ENCODE data around the gene CKMT1A. TPM values are rescaled to one million over a fixed set of nuclear protein-coding genes. Genes with fewer than 3 reads are reported as not detected.
"Not testable (repeated sequence)": the region's sequence is repeated elsewhere in the genome, so short reads cannot be mapped to it uniquely, and the experiment has no call there.

Gene CKMT1A
- polyA plus RNA-seq, 12 donors = 0.18 to 5.3 (median 0.66) TPM; not detected in 8

DNA sequence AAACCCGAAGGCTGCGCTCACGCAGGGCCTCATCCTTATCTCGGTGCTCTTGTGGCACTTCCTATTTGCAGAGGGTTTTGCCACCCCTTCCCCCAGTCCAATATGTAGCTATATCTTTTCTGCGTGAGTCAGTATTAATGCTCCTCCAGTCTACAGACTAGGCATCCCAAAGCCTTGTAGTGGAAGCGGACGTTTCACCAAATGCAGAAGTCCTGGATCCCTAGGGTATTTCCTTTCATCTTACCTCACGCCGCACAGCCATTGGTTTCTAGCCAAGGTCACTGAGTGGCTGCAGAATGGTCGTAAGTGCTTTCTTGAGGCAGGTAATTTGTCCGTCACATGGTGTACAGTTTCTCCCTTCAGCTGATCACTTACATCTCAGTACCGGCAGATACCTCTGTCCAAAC is 53.2 kb downstream of the CKMT1A start:
- not testable (repeated sequence) for DNase-seq

GRCh38 chr15:43748376-43748775 is 54.7 kb downstream of the CKMT1A start:
- no peak for DNase-seq

Other genes with a start within 250 kb of the CKMT1A start
- gene TP53BP1, start 200.7 kb upstream of the CKMT1A start, polyA plus RNA-seq (ENCODE audit: insufficient read length in 12 of 12) = 100 to 1,000 TPM in 1 of 12 donors, 10 to 100 TPM in 11; 35.8 to 105 (median 51.4) TPM
- 10 to 100 TPM in 11 of 12 donors, not detected in 1; 27.5 to 44.8 (median 38.0) TPM for gene MAP1A, start 176.3 kb upstream of the CKMT1A start, polyA plus RNA-seq (ENCODE audit: insufficient read length in 12 of 12)
- 10 to 100 TPM in 3 of 12 donors, 1 to 10 TPM in 8, not detected in 1; 4.9 to 22.9 (median 6.5) TPM for gene PPIP5K1, start 103.7 kb upstream of the CKMT1A start, polyA plus RNA-seq (ENCODE audit: insufficient read length in 12 of 12)
- 1 to 10 TPM in 1 of 12 donors, under 1 TPM in 6, not detected in 5; 0.11 to 5.5 (median 0.21) TPM for gene CKMT1B, start 99.8 kb upstream of the CKMT1A start, polyA plus RNA-seq (ENCODE audit: insufficient read length in 12 of 12)
- 1 to 10 TPM in 1 of 12 donors, under 1 TPM in 9, not detected in 2; 0.12 to 1.1 (median 0.48) TPM for gene STRC, start 75.1 kb upstream of the CKMT1A start, polyA plus RNA-seq (ENCODE audit: insufficient read length in 12 of 12)
- gene CATSPER2, start 45.0 kb upstream of the CKMT1A start, polyA plus RNA-seq (ENCODE audit: insufficient read length in 12 of 12) = 1 to 10 TPM in 9 of 12 donors, under 1 TPM in 1, not detected in 2; 0.31 to 5.9 (median 1.3) TPM
- gene PDIA3, start 52.6 kb downstream of the CKMT1A start, polyA plus RNA-seq (ENCODE audit: insufficient read length in 12 of 12) = 100 to 1,000 TPM in 11 of 12 donors, not detected in 1; 176 to 379 (median 252) TPM
- gene ELL3, start 83.1 kb downstream of the CKMT1A start, polyA plus RNA-seq (ENCODE audit: insufficient read length in 12 of 12) = 1 to 10 TPM in 10 of 12 donors, not detected in 2; 1.7 to 6.3 (median 3.4) TPM
- gene SERF2, start 98.5 kb downstream of the CKMT1A start, polyA plus RNA-seq (ENCODE audit: insufficient read length in 12 of 12) = 100 to 1,000 TPM in 11 of 12 donors, not detected in 1; 436 to 967 (median 514) TPM
- 1 to 10 TPM in 2 of 12 donors, under 1 TPM in 5, not detected in 5; 0.46 to 1.3 (median 0.89) TPM for gene SERINC4, start 106.4 kb downstream of the CKMT1A start, polyA plus RNA-seq (ENCODE audit: insufficient read length in 12 of 12)
- 10 to 100 TPM in 4 of 12 donors, 1 to 10 TPM in 7, not detected in 1; 6.2 to 27.4 (median 8.1) TPM for gene HYPK, start 106.7 kb downstream of the CKMT1A start, polyA plus RNA-seq (ENCODE audit: insufficient read length in 12 of 12)
- gene MFAP1, start 130.8 kb downstream of the CKMT1A start, polyA plus RNA-seq (ENCODE audit: insufficient read length in 12 of 12) = 10 to 100 TPM in 11 of 12 donors, not detected in 1; 28.4 to 45.2 (median 34.9) TPM
- gene WDR76, start 133.1 kb downstream of the CKMT1A start, polyA plus RNA-seq (ENCODE audit: insufficient read length in 12 of 12) = 10 to 100 TPM in 5 of 12 donors, 1 to 10 TPM in 6, not detected in 1; 5.8 to 21.5 (median 9.1) TPM

Data from muscle of arm (tissue), 12 donors.